ENCODE measurements around the gene CERK.

DNA sequence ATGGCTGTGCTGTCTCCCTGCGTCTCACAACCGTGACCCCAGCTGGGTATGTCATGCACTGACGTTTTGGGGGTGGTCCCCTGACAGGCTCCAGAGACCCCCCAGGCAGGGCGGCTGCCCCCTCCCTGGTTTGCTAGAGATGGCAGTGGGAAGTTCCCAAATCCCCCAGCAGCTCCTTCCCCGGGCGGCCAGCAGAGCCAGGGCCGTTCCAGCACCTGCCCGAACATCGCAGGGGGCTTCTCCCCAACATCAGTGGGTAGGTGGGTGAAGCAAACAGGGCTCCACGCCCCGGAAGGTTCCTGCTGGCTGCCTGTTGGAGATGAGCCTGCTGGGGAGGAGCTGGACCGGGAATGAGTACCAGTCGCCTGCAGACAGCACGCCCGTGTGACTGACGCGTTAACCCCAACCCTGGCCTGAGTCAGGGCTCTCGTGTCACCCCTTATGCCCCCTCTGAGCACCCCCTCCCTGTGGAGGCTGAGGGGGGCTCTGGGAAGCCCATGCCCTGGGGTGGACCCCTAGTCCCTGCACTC lies 72.2 kb downstream of the CERK start:
- TF ChIP-seq SUZ12 (IDR thresholded peaks at IDR 0.05; ENCODE audit: extremely low read depth, insufficient read depth, insufficient read length) = no peak
- no peak for TF ChIP-seq ZNF274 (IDR thresholded peaks at IDR 0.05; ENCODE audit: low read depth, low read length)
